GM23248 (cell line): ENCODE data around the gene TEX54.

Experiments used
- EZH2 ChIP-seq: fragments of 200-600 bp; sonication (generic); IDR thresholded peaks from 2 replicates; pipeline ENCODE4 v1.6.1; 2018; ENCODE audit warnings: antibody characterized with exemption, mild to moderate bottlenecking; ENCODE audit not compliant: insufficient read depth, poor library complexity, severe bottlenecking
- EZH2phosphoT487 ChIP-seq: fragments of 200-600 bp; sonication (generic); IDR thresholded peaks from 2 replicates; pipeline ENCODE4 v1.6.1; 2018; ENCODE audit warnings: antibody characterized with exemption, moderate library complexity, mild to moderate bottlenecking, low read depth; ENCODE audit not compliant: insufficient read depth

- TF ChIP-seq EZH2phosphoT487 (no peak), EZH2 (no peak)
Observed at GRCh38 chr11:62879235-62879978, 46.8 kb upstream of the TEX54 start.
